Cardiac muscle cell (in vitro differentiated cells and primary cell): ENCODE measurements around the gene DUSP22. TPM values are rescaled to one million over a fixed set of nuclear protein-coding genes. Genes with fewer than 3 reads are reported as not detected.

Source experiments
- DNase-seq, 2 donors: peaks; one replicate each; pipeline versions ENCODE4 v3.0.0 to v3.0.0-alpha.2; 2010 to 2017; ENCODE audit warnings: low read depth in 1 of 2, low spot score in 1 of 2
- H3K27ac ChIP-seq: fragments of 200-600 bp; sonication (generic); 2 replicates; pipeline ENCODE4 v1.5.1; 2016
- H3K27me3 ChIP-seq: fragments of 200-600 bp; sonication (generic); 2 replicates; pipeline ENCODE4 v1.6.0; 2016; ENCODE audit warnings: control low read depth
- H3K36me3 ChIP-seq: fragments of 200-600 bp; sonication (generic); 2 replicates; pipeline ENCODE4 v1.5.1; 2016; ENCODE audit warnings: control low read depth
- H3K4me1 ChIP-seq: fragments of 200-600 bp; sonication (generic); 2 replicates; pipeline ENCODE4 v1.8.1; 2017; ENCODE audit warnings: low read depth, mild to moderate bottlenecking, mixed run types
- H3K4me3 ChIP-seq: fragments of 200-600 bp; sonication (generic); 2 replicates; pipeline ENCODE4 v1.5.1; 2016; ENCODE audit warnings: mild to moderate bottlenecking
- H3K9me3 ChIP-seq: fragments of 200-600 bp; sonication (generic); 2 replicates; pipeline ENCODE4 v1.5.1; 2017; ENCODE audit warnings: low read depth, mild to moderate bottlenecking, control low read depth
- polyA plus RNA-seq: library from polyadenylated mRNA; unstranded; fragments of >200 nt; fragmentation: Nextera tagmentation; extraction: Ambion mirVana; gene quantifications from 2 replicates; pipeline ENCODE4 v1.2.1, GENCODE V29; 2016
- total RNA-seq: library from RNA; depleted of rRNA; stranded (reverse); fragments of >200 nt; gene quantifications from 2 replicates; pipeline ENCODE4 v1.2.3, GENCODE V29; 2016
- TF ChIP-seq, protein P1 (sequence below): IDR thresholded peaks from 2 replicates; pipeline ENCODE4 v1.5.1; 2012; ENCODE audit warnings: low read depth, mild to moderate bottlenecking, low read length

Gene DUSP22
- total and polyA plus RNA-seq, 2 experiments from 2014 or later = 50.7 to 89.3 TPM

DNA sequence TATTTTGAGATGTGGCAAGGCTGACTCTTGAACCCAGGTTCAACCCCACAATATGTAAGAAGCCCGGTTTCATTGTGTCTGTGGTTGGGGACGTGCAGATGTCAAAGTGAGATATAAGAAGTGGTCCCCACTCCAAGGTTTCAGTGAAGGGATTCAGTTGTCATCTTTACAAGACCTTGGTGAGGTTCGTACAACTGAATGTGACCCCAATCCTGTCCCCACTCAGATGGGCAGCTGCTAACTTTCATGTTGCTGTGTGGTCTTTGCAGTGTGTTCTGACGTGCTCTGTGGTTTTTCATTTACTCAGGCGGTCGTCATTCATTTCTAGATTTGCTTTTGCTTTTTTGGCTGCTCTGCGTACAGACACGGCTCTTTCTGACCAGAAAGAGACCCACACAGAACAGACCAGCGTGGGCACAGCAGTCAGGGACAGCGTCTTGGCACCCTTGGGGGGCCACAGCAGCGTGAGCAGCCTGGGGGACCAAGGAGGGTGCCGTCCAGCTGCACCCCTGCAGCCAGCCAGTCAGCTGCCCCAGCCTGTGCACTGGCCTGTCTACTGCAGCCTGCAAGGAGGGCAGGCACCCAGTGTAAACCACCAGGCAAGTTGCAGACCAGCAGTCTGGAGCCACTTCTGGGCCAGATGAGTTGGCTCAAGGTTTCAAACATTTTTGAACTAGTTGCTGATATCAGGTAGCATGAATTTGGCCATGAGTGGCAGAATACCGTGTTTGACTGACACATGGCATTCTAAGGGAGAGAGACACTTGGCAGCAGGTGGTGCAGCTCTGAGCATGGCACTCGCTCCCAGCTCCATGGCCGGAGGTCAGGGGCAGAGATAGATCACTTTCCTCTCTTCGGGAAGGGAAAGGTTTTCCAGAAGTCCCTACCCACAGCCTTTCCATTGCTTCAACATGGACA is 49.9 kb downstream of the DUSP22 start:
- no peak overlapping the region for H3K4me3 ChIP-seq
- no peak for DNase-seq
- H3K27me3 ChIP-seq = no peaks in the 10 kb centered on the region
- no peak overlapping the region for H3K27ac ChIP-seq
- peaks cover 20% of the 10 kb centered on the region for H3K4me1 ChIP-seq
- TF ChIP-seq, protein P1, sequence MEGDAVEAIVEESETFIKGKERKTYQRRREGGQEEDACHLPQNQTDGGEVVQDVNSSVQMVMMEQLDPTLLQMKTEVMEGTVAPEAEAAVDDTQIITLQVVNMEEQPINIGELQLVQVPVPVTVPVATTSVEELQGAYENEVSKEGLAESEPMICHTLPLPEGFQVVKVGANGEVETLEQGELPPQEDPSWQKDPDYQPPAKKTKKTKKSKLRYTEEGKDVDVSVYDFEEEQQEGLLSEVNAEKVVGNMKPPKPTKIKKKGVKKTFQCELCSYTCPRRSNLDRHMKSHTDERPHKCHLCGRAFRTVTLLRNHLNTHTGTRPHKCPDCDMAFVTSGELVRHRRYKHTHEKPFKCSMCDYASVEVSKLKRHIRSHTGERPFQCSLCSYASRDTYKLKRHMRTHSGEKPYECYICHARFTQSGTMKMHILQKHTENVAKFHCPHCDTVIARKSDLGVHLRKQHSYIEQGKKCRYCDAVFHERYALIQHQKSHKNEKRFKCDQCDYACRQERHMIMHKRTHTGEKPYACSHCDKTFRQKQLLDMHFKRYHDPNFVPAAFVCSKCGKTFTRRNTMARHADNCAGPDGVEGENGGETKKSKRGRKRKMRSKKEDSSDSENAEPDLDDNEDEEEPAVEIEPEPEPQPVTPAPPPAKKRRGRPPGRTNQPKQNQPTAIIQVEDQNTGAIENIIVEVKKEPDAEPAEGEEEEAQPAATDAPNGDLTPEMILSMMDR = no peak
- H3K36me3 ChIP-seq = no peaks in the 10 kb centered on the region
- no peaks in the 10 kb centered on the region for H3K9me3 ChIP-seq

DNA sequence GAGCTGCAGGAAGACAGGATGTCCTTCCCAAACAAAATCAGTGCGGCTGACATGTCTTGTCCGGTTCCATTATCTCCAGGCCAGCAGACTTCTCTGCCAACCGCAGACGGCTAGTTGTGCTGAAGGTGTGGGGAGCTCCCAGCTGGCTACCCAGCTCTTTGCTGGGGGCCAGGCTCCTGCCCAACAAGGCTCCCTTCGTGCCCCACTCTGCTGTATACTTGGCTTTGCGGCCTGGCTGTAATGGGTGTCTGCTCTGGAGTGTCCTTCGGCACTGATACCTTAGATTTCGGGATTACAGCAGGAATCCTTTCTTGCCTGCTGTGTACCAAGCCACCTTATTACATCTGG is 50.5 kb downstream of the DUSP22 start:
- Histone ChIP-seq H3K4me3 (no peak overlapping the region), H3K36me3 (no peaks in the 10 kb centered on the region), H3K27me3 (no peaks in the 10 kb centered on the region), H3K27ac (no peak overlapping the region), H3K4me1 (peaks cover 14% of the 10 kb centered on the region), H3K9me3 (no peaks in the 10 kb centered on the region)
- TF ChIP-seq, protein P1 = no peak
- DNase-seq = no peak

DNA sequence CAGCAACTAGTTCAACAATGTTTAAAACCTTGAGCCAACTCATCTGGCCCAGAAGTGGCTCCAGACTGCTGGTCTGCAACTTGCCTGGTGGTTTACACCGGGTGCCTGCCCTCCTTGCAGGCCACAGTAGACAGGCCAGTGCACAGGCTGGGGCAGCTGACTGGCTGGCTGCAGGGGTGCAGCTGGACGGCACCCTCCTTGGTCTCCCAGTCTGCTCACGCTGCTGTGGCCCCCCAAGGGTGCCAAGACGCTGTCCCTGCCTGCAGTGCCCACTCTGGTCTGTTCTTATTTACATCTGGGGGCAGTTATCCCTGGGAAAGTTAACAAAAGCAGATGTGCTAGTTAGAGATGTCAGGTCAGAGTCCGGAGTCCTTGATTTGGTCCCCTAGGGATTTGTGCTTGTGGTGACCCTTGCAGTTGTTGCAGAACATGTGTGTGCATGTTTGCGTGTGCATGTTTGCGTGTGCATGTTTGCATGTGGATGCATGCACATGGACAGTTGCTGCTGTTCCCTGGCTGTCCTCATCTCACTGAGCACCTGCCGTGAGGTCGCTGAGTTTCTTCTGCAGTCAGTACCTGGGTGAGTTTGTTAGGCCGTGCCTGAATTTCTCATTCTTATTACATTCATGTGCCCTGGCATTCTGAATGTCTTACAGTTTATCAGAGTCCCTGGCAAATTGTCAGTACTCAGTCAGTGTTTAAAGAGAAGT is 51.1 kb downstream of the DUSP22 start:
- peaks cover 8% of the 10 kb centered on the region for H3K4me1 ChIP-seq
- H3K27me3 ChIP-seq = no peaks in the 10 kb centered on the region
- no peak overlapping the region for H3K4me3 ChIP-seq
- H3K36me3 ChIP-seq = no peaks in the 10 kb centered on the region
- H3K9me3 ChIP-seq = no peaks in the 10 kb centered on the region
- no peak for DNase-seq
- no peak overlapping the region for H3K27ac ChIP-seq
- TF ChIP-seq, protein P1 = no peak

DNA sequence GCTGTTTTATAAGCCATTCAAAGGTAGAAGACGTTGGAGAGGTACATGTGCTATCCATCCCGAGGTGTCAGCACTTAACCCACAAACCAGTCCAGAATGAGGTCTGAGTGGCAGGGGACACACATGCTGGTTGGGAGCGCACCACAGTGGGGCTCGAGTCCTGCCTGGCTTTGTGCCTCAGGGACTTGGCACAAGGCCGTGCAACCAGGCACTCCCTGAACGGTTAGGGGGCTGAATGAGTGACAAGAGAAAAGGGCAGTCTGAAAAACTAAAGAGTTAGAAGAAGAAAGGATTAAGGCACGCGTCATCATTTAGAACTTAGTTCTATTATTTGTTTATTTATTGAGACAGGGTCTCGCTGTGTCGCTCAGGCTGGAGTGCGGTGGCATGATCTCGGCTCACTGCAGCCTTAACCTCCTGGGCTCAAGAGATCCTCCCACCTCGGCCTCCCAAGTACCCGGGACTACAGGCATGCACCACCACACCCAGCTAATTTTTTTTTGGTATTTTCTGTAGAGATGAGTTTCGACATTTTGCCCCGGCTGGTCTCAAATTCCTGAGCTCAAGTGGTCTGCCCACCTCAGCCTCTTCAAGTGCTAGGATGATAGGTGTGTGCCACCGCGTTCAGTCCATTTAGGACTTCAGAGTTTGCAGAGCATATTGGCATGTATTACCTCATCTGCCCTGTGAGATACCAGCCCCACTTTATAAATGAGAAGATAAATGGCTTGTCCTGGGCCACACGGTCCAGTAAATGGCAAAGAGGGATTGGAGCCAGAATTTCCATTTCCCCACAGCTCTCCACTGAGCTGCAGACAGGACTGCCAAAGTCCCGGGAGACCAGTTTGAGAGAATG is 51.9 kb downstream of the DUSP22 start:
- H3K9me3 ChIP-seq = no peaks in the 10 kb centered on the region
- H3K27ac ChIP-seq = no peak overlapping the region
- DNase-seq = no peak
- no peaks in the 10 kb centered on the region for H3K36me3 ChIP-seq
- TF ChIP-seq, protein P1 = no peak
- H3K27me3 ChIP-seq = no peaks in the 10 kb centered on the region
- no peaks in the 10 kb centered on the region for H3K4me1 ChIP-seq
- H3K4me3 ChIP-seq = no peak overlapping the region

DNA sequence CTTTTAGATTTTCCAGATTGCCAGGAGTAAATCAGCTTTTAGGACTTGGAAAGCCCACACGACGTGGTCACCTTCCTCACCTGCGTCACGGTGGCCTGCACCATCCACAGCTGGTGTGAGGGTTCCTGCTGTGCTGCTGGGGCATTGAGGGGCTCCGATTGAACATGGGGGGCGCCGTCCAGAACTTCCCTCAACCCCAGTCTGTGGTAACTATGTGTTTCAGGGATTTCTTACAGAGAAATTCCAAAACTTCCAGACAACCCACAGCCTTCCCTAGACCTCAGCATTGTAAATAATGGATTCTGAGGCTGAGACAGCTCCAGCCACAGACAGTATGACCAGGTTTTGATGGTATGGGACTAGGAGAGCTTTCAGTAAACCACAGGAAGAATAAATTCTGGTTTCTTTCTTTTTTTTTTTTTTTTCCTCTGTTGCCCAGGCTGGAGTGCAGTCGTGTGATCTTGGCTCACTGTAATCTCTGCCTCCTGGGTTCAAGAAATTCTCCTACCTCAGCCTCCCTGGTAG is 52.6 kb downstream of the DUSP22 start:
- H3K4me1 ChIP-seq = no peaks in the 10 kb centered on the region
- DNase-seq = no peak
- no peaks in the 10 kb centered on the region for H3K36me3 ChIP-seq
- TF ChIP-seq, protein P1 = no peak
- no peak overlapping the region for H3K27ac ChIP-seq
- no peak overlapping the region for H3K4me3 ChIP-seq
- H3K9me3 ChIP-seq = no peaks in the 10 kb centered on the region
- H3K27me3 ChIP-seq = no peaks in the 10 kb centered on the region
